GM12892 (cell line): ENCODE results near the gene AZU1.

Experiments
- POLR2A ChIP-seq: IDR thresholded peaks from 2 replicates; pipeline ENCODE4 v1.6.1; 2011; ENCODE audit warnings: low read depth, low read length, control low read depth
- POLR2AphosphoS5 ChIP-seq: IDR thresholded peaks from 2 replicates; pipeline ENCODE4 v1.6.1; 2011; ENCODE audit warnings: low read depth, low read length, control low read depth

GRCh38 chr19:792306-792885 lies 35.2 kb upstream of the AZU1 start:
- TF ChIP-seq POLR2A (no peak), POLR2AphosphoS5 (no peak)
